SHP77 treated with DMSO at 0.1 percent for 48 hours (cell line): ENCODE measurements around the gene TBC1D4.
"Not testable (repeated sequence)": the region's sequence is repeated elsewhere in the genome, so short reads cannot be mapped to it uniquely, and the experiment has no call there.

Source experiments
- DNase-seq: peaks from one replicate; lab custom pipeline; 2025; lab: John Stamatoyannopoulos, UW

TBC1D4 gene

GRCh38 chr13:75360170-75360569, 121.8 kb downstream of the TBC1D4 start:
- DNase-seq: no peak

DNA sequence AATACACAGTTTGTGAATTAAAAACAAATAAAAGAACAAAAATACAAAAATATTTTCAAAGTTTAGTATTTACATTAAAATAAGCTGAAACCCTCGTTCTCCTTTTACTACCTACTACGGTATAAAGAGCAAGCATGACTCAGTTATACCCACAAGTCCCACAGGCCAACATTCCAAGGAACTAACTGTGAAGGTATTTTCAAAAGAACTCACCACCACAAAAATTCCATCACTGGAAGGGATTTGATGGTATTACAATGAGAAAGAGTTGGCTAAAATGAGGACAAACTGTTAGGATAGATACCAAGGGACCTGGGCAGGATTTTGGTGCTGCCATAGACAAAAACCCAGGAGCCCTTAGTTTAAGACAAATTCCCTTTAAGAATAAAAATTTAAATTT, 122.7 kb downstream of the TBC1D4 start:
- DNase-seq: no peak

- DNase-seq: peak; percentile 5
Observed at GRCh38 chr13:75357576-75358289, 124.2 kb downstream of the TBC1D4 start.

- DNase-seq: no peak
Observed at GRCh38 chr13:75356421-75356820, 125.5 kb downstream of the TBC1D4 start.

GRCh38 chr13:75355609-75356008, 126.4 kb downstream of the TBC1D4 start:
- DNase-seq: no peak

DNA sequence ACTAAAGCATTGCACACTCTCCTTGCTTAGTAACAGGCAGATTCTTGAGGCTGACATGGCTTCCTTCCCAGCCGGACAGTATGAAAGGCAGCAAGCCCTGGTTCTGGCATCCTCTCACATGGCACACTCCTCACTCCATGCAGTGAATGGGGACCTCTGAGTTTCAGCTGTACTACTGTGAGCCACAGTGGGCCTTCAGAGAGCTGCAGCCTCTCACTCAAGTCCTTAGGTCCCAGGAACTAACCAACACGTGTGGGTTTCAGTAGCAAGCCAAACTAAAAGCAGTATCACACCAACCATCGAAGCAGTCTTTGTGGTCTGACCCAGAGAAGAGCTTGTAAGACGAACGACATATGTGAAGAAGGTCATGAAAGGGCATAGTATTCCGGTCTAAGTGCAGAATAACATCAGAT, 128.2 kb downstream of the TBC1D4 start:
- no peak for DNase-seq

GRCh38 chr13:75352641-75353327, 129.2 kb downstream of the TBC1D4 start:
- no peak for DNase-seq

- not testable (repeated sequence) for DNase-seq
Observed at GRCh38 chr13:75351538-75351937, 130.4 kb downstream of the TBC1D4 start.

DNA sequence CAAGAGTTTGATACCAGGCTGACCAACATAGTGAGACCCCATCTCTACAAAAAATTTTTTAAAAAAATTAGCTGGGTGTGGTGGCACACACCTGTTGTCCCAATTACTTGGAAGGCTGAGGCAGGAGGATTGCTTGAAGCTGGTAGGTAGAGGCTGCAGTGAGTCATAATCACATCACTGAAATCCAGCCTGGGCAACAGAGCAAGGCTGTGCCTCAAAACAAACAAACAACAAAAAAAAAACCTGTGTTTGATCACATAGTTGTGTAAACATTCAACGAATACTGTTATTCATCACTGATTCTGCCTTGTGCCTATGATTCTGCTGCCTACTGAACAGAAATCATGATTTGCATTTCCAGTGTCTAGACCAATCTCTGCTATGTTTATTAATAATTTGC, 134.0 kb downstream of the TBC1D4 start:
- no peak for DNase-seq

GRCh38 chr13:75347457-75347856, 134.5 kb downstream of the TBC1D4 start:
- no peak for DNase-seq

GRCh38 chr13:75345193-75345592, 136.8 kb downstream of the TBC1D4 start:
- no peak for DNase-seq

DNA sequence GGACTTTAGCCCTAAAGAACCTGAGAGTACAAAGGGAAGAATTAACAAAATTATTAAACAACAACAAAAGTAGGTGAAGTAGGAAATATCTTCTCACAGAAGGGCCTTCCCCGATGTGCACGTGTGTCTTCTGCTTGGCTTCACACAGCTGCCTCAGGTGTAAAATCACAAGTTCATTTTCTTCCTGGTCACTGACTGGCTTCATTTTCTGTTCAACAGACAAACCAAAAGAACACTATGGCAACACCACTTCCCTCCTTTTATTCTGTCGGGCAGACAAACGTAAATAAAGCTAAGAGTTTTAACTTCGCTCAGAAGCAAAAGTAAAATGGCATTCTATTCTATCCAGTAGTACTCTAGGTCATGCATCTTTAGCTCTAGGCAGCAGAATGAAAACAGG, 140.9 kb downstream of the TBC1D4 start:
- DNase-seq: no peak

- no peak for DNase-seq
Observed at GRCh38 chr13:75339635-75340374, 142.2 kb downstream of the TBC1D4 start.

GRCh38 chr13:75334634-75335447, 147.1 kb downstream of the TBC1D4 start:
- DNase-seq: no peak

GRCh38 chr13:75333103-75333502, 148.9 kb downstream of the TBC1D4 start:
- no peak for DNase-seq

- no peak for DNase-seq
Observed at GRCh38 chr13:75331792-75332349, 150.1 kb downstream of the TBC1D4 start.

GRCh38 chr13:75330770-75331169, 151.2 kb downstream of the TBC1D4 start:
- no peak for DNase-seq

DNA sequence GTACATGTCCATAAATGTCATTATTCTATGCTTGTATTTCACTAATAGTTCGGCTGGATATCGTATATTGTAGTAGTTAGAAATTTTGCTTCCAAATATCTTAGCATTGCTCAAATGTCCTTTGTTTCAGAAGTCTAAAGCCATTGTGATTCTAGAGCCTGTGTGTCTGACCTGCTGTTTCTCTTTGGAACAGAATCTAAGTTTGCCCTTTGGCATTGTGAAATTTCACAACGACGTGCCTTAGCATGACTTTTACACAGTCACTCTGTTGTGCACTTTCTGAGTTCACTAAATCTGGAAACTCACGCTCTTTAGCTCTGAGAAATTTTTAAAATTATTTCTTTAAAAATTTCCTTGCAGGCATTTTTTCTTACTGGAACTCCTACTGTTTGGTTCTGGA, 152.2 kb downstream of the TBC1D4 start:
- no peak for DNase-seq

DNA sequence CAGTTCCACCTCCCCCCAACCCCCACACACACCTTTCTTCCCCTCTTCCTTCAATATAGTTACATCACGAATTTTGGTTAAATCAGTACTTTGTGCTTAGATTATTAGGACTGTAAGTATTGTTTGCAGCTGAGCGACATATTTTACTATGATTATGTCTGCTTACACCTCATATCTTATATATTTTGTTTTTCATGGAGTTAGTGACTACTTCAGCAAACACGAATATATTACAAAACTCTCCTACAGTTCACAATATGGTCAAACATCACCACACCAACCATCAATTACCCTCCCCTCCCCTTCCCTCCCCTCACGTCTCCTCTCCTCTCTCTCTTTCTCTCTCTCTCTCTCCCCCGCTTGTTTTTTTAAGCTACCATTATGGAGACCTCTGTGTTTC, 152.9 kb downstream of the TBC1D4 start:
- DNase-seq: no peak

DNA sequence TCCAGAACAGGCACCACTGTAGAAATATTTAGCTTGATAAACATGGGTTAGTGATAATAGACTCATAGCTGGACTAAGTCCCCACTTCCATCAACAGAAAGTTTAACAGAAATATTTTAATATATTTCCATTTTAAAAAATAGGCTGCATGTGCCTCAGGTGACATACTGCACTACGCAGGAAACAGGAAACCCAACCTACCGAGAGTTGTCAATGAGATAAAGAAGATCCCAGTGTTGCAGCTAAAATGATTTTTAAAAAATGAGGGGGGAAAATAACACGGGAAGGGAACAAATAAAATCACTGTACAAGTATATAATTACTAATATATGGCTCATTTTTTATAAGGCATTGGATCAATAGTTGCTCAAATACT, 154.8 kb downstream of the TBC1D4 start:
- DNase-seq: no peak

DNA sequence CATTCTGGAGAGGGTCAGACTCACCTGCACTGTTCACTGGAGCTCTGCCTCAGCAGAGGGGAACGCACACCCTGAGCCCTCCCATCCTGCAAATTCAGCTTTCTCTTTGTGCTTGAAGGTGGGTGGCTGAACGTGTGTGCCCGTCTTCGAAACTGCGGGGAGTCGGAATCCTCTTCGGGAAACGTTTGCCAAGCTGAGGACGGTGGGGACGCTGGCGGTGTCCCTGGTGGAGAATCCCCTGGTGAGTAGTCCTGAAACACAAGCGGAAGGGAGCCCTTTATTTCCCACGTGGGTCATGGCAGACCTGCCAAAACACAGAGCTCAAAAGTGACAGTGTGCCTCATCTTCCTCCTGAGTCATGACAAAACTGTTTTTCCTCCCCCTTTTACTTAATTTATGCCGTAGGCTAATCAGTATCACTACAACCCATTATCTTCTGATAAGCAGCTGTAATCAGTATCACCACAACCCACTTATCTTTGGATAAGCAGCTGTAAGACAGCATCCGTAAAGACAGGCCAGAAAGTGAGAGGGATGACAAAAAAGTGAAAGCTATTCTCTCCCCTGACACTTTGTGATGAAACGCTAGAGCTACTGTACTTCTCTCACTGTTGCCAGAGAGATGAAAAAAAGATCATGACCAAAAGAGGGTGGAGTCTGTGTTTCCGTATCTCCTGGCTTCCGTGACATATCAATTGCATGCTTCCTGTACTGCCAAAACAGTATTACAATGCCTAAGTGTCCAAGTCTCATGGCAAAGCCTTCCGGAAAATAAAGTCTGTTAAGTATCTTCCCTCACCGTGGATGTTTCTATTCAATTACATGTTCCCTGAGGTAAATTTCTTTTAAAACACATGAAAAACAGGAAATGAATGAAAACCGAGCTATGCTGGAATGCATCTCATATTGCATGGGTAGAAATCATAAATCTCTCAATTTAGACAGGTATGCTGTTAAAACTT, 155.5 kb downstream of the TBC1D4 start:
- DNase-seq: no peak
